Vagina (tissue), 2 donors: Measurements from ENCODE around the gene TMEM242. TPM values are rescaled to one million over a fixed set of nuclear protein-coding genes. Genes with fewer than 3 reads are reported as not detected.

Experiments used
- DNase-seq, 2 donors: peaks; one replicate each; pipeline ENCODE4 v3.0.0-alpha.2; 2017; ENCODE audit errors: extremely low spot score in 2 of 2
- H3K27ac ChIP-seq: fragments of 200-600 bp; sonication (generic); one replicate; pipeline ENCODE4 v1.5.1; 2019
- H3K27me3 ChIP-seq: fragments of 200-600 bp; sonication (generic); one replicate; pipeline ENCODE4 v1.5.1; 2019
- H3K36me3 ChIP-seq, 2 donors: fragments of 200-600 bp; sonication (generic); one replicate each; pipeline ENCODE4 v1.5.1; 2017 to 2019
- H3K4me1 ChIP-seq: fragments of 200-600 bp; sonication (generic); one replicate; pipeline ENCODE4 v1.5.1; 2019
- H3K4me3 ChIP-seq, 2 donors: fragments of 200-600 bp; sonication (generic); 1 replicate in 1 of 2; 2 replicates in 1 of 2; pipeline ENCODE4 v1.5.1; 2016 to 2019
- H3K9me3 ChIP-seq: fragments of 200-600 bp; sonication (generic); one replicate; pipeline ENCODE4 v1.5.1; 2019
- POLR2A ChIP-seq, 2 donors: fragments of 450-650 bp; IDR thresholded peaks; one replicate each; pipeline ENCODE4 v1.6.1; 2017; ENCODE audit warnings: antibody characterized with exemption in 2 of 2, mild to moderate bottlenecking in 2 of 2, moderate library complexity in 2 of 2
- POLR2AphosphoS5 ChIP-seq, 2 donors: sonication (generic); formaldehyde crosslinking; IDR thresholded peaks; one replicate each; pipeline ENCODE4 v1.9.0; 2017; ENCODE audit warnings: antibody characterized with exemption in 2 of 2, mild to moderate bottlenecking in 2 of 2, low read depth in 1 of 2; ENCODE audit not compliant: insufficient read depth in 1 of 2
- intact Hi-C: fragments of 100-400 bp; cut with DNase I; formaldehyde crosslinking; loops from one replicate; pipeline ENCODE4 v1.15.1; 2023
- total RNA-seq: library from RNA; depleted of rRNA; stranded (reverse); fragments of >200 nt; gene quantifications from one replicate; pipeline ENCODE4 v1.2.3, GENCODE V29; 2016
- TF ChIP-seq, protein P1 (sequence below), 3 experiments: fragments of 450-650 bp in 2 of 3; fragments of 200-600 bp in 1 of 3; sonication (generic) in 1 of 3; IDR thresholded peaks; one replicate each; pipeline ENCODE4 v1.5.1; 2017 to 2019; ENCODE audit warnings: antibody characterized with exemption in 3 of 3, mild to moderate bottlenecking in 2 of 3, moderate library complexity in 2 of 3

TMEM242 gene
- total RNA-seq, 1 donor from 2014 or later = 6.1 TPM

DNA sequence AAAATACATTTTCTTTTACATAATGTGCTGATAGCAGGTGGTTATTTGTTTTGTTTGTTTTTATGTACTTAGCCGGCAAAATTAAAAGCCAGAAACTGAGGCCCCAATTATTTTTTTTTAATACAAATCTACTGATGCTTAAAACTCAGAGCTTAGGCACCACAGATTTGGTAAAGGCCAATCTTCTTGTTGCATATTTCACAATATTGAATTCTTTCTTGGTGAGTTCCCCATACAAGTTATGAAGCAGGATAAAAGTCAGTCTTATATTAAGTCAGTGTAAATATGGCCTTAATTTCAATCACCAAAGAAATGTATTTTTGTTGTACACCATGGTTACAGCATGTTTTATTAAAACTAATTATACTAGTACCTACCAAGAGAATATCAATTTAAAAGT lies 41.4 kb upstream of the TMEM242 start:
- no peak overlapping the region for H3K27ac ChIP-seq
- DNase-seq = no peak
- no peaks in the 10 kb centered on the region for H3K36me3 ChIP-seq
- H3K4me3 ChIP-seq = no peak overlapping the region
- TF ChIP-seq POLR2AphosphoS5 (IDR thresholded peaks at IDR 0.05; ENCODE audit: insufficient read depth in 1 of 2, low read depth in 1 of 2) (no peak), POLR2A (IDR thresholded peaks at IDR 0.05) (no peak)
- TF ChIP-seq, protein P1, sequence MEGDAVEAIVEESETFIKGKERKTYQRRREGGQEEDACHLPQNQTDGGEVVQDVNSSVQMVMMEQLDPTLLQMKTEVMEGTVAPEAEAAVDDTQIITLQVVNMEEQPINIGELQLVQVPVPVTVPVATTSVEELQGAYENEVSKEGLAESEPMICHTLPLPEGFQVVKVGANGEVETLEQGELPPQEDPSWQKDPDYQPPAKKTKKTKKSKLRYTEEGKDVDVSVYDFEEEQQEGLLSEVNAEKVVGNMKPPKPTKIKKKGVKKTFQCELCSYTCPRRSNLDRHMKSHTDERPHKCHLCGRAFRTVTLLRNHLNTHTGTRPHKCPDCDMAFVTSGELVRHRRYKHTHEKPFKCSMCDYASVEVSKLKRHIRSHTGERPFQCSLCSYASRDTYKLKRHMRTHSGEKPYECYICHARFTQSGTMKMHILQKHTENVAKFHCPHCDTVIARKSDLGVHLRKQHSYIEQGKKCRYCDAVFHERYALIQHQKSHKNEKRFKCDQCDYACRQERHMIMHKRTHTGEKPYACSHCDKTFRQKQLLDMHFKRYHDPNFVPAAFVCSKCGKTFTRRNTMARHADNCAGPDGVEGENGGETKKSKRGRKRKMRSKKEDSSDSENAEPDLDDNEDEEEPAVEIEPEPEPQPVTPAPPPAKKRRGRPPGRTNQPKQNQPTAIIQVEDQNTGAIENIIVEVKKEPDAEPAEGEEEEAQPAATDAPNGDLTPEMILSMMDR (IDR thresholded peaks at IDR 0.05) = no peak
- no peaks in the 10 kb centered on the region for H3K27me3 ChIP-seq
- no peaks in the 10 kb centered on the region for H3K4me1 ChIP-seq
- no peaks in the 10 kb centered on the region for H3K9me3 ChIP-seq
- intact Hi-C loops = no loop called here

DNA sequence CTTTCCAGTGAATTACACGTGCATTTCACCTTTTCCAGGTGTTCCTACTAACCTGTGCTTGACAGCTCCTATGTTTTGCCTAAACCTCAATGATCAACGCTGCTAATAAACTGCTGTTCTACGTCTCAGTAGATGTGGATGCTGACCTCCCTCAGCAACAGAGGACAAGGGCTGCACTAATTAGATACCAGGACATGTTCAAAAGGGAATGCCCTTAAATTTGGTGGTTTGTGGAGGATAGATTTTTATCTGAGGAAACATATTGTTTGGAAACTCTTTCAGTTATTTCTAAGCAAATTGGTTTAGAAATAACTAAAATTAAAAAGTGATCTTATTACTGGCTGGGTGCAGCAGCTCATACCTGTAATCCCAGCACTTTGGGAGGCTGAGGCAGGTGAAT lies 38.6 kb upstream of the TMEM242 start:
- Histone ChIP-seq H3K36me3 (no peaks in the 10 kb centered on the region), H3K27ac (no peak overlapping the region), H3K9me3 (no peaks in the 10 kb centered on the region), H3K4me3 (no peak overlapping the region), H3K4me1 (no peaks in the 10 kb centered on the region), H3K27me3 (no peaks in the 10 kb centered on the region)
- TF ChIP-seq, protein P1 (IDR thresholded peaks at IDR 0.05) = no peak
- TF ChIP-seq POLR2A (IDR thresholded peaks at IDR 0.05) = no peak
- TF ChIP-seq POLR2AphosphoS5 (IDR thresholded peaks at IDR 0.05; ENCODE audit: insufficient read depth in 1 of 2, low read depth in 1 of 2) = no peak
- DNase-seq = no peak
- intact Hi-C loops = no loop called here

DNA sequence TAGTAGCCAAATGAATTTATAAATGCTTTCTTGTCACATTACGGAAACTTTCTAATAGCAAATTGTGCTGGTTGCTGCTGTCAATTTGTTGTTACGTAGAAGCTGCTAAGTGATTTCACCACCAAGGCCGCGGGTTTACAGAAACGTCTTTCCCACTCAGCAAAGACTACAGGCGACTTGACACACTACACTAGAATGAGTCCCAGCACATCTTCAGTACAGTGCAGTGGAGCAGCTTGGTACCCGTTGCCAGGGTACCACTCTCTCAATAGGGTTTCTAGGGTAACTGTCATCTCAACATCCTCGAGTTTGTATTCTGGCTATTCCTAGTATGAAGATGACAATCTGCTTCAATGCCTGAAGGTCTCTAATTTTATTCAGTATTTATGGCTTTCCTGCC lies 35.0 kb upstream of the TMEM242 start:
- intact Hi-C loops = no loop called here
- H3K4me3 ChIP-seq = no peak overlapping the region
- no peaks in the 10 kb centered on the region for H3K36me3 ChIP-seq
- no peaks in the 10 kb centered on the region for H3K27me3 ChIP-seq
- no peaks in the 10 kb centered on the region for H3K9me3 ChIP-seq
- no peak for DNase-seq
- H3K27ac ChIP-seq = no peak overlapping the region
- TF ChIP-seq POLR2A (IDR thresholded peaks at IDR 0.05) (no peak), POLR2AphosphoS5 (IDR thresholded peaks at IDR 0.05; ENCODE audit: insufficient read depth in 1 of 2, low read depth in 1 of 2) (no peak)
- TF ChIP-seq, protein P1 (IDR thresholded peaks at IDR 0.05) = no peak
- H3K4me1 ChIP-seq = no peaks in the 10 kb centered on the region

DNA sequence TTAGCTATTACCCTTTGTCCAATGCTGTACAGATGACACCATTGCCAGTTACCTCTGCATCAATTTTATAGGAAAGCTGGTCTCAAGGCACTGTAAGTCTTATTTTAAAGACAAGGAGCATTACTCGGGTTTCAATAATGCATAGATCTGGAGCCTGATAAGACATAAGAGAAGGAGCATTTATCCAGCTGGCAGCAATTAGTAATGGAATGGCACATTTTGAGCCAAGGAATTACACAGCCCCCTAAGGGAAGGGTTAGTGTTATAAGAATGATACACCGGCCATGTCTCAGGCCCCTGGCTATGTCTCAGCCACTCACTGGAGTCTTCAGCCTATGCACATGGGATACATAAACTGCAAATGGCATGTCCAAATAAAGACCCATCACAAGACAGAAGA lies 23.1 kb upstream of the TMEM242 start:
- H3K36me3 ChIP-seq = no peaks in the 10 kb centered on the region
- TF ChIP-seq POLR2A (IDR thresholded peaks at IDR 0.05) (no peak), POLR2AphosphoS5 (IDR thresholded peaks at IDR 0.05; ENCODE audit: insufficient read depth in 1 of 2, low read depth in 1 of 2) (no peak)
- TF ChIP-seq, protein P1 (IDR thresholded peaks at IDR 0.05) = no peak
- no peak overlapping the region for H3K4me3 ChIP-seq
- H3K27me3 ChIP-seq = no peaks in the 10 kb centered on the region
- DNase-seq = no peak
- no peak overlapping the region for H3K27ac ChIP-seq
- no peaks in the 10 kb centered on the region for H3K4me1 ChIP-seq
- H3K9me3 ChIP-seq = no peaks in the 10 kb centered on the region
- intact Hi-C loops = no loop called here

DNA sequence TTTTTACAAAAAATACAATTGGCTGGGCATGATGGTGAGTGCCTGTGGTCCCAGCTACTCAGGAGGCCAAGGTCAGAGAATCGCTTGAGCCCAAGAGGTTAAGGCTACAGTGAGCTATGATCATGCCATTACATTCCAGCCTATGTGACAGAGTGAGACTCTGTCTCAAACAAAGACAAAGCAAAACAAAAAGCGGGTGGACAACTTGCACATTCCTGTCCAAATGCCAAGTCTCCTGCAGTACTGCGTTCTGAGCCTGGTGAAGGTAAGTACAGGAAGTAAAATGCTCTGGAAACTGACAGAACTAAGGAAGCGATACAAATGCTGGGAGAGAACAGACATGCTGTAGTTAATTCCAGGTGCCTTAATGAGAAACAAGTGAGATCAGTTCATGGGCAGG lies 20.4 kb upstream of the TMEM242 start:
- TF ChIP-seq, protein P1 (IDR thresholded peaks at IDR 0.05) = no peak
- TF ChIP-seq POLR2A (IDR thresholded peaks at IDR 0.05) (no peak), POLR2AphosphoS5 (IDR thresholded peaks at IDR 0.05; ENCODE audit: insufficient read depth in 1 of 2, low read depth in 1 of 2) (no peak)
- intact Hi-C loops = no loop called here
- no peak for DNase-seq
- Histone ChIP-seq H3K27me3 (no peaks in the 10 kb centered on the region), H3K27ac (no peak overlapping the region), H3K4me1 (no peaks in the 10 kb centered on the region), H3K4me3 (no peak overlapping the region), H3K36me3 (no peaks in the 10 kb centered on the region), H3K9me3 (no peaks in the 10 kb centered on the region)
